Measurements from ENCODE around the gene PROK1. TPM values are rescaled to one million over a fixed set of nuclear protein-coding genes. Genes with fewer than 3 reads are reported as not detected.
A peak's percentile ranks its signal among the peaks of the same experiment; 100 is the strongest.
"Not testable (repeated sequence)": the region's sequence is repeated elsewhere in the genome, so short reads cannot be mapped to it uniquely, and the experiment has no call there.

The PROK1 gene
- polyA plus RNA-seq, 2 of the 4 experiments (the other 2 are of a cell fraction): not detected

DNA sequence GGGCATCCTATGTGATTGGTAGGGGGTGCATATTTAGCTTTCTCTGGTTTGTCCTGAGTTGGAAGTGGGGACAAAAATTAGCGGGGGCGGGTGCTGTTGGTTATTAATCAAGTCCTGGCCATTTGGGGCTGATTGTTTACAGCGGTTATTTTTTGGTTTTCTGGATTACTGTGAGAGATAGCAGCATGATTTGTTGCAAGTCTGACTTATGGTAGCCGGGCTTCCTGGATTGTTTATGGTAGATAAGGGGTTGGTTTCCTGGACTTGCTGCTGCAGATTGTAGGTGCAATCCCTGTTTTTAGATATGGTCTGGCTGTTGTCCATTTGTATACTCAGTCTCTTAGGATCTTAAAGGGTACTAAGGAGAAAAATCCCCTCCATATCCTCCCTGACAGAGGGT is 12.1 kb upstream of the PROK1 start:
- CTCF ChIA-PET: interaction anchor here (0.7 to 11.4 kb wide), 4 partner anchors 22 to 166 kb away, joined by 3 to 140 read pairs (median 15); no protein-coding TSS in a partner anchor
- no peak for TF ChIP-seq RARB (CRISPR knock-in tag; IDR thresholded peaks at IDR 0.05)
- TF ChIP-seq NR3C1 (IDR thresholded peaks at IDR 0.05): no peak
- TF ChIP-seq, protein P1, sequence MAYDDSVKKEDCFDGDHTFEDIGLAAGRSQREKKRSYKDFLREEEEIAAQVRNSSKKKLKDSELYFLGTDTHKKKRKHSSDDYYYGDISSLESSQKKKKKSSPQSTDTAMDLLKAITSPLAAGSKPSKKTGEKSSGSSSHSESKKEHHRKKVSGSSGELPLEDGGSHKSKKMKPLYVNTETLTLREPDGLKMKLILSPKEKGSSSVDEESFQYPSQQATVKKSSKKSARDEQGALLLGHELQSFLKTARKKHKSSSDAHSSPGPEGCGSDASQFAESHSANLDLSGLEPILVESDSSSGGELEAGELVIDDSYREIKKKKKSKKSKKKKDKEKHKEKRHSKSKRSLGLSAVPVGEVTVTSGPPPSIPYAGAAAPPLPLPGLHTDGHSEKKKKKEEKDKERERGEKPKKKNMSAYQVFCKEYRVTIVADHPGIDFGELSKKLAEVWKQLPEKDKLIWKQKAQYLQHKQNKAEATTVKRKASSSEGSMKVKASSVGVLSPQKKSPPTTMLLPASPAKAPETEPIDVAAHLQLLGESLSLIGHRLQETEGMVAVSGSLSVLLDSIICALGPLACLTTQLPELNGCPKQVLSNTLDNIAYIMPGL (CRISPR knock-in tag; IDR thresholded peaks at IDR 0.05; ENCODE audit: borderline replicate concordance): no peak
- TF ChIP-seq GATA3 (IDR thresholded peaks at IDR 0.05; ENCODE audit: borderline replicate concordance): no peak
- no peak for TF ChIP-seq RFX5 (IDR thresholded peaks at IDR 0.05)
- TF ChIP-seq JUN (IDR thresholded peaks at IDR 0.05): no peak
- no peak for TF ChIP-seq CHD4 (IDR thresholded peaks at IDR 0.05; ENCODE audit: borderline replicate concordance)
- TF ChIP-seq SMC3 (IDR thresholded peaks at IDR 0.05): no peak
- no peak for TF ChIP-seq EP300 (IDR thresholded peaks at IDR 0.05)
- no peak for TF ChIP-seq FOSL2 (IDR thresholded peaks at IDR 0.05)
- TF ChIP-seq FOSL2 (CRISPR knock-in tag; IDR thresholded peaks at IDR 0.05): no peak
- Histone ChIP-seq H3K4me3 (no peak overlapping the region), H3K4me1 (peaks cover 4% of the 10 kb centered on the region), H3K4me2 (no peak overlapping the region), H3K27ac (no peak overlapping the region), H3K9me3 (no peaks in the 10 kb centered on the region)
- FAIRE-seq: no peak
- no peak for ATAC-seq
- POLR2A ChIA-PET: no interaction called here
- no peak for DNase-seq (ENCODE audit: low read depth in 1 of 2, low spot score in 1 of 2)
- WGBS (ENCODE audit: missing lambda C conversion rate): 79% methylated on average over 4 of the region's 4 CpGs

DNA sequence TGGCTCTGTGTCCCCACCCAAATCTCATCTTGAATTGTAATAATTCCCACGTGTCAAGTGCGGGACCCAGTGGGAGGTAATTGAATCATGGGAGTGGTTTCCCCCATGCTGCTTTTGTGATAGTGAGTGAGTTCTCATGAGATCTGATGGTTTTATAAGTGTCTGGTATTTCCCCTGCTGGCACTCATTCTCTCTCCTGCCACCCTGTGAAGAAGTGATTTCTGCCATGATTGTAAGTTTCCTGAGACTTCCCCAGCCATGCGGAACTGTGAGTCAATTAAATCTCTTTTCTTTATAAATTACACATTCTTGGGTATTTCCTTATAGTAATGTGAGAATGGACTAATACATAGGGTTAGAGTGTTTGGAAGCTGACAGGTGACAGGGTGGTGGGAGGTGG is 11.1 kb upstream of the PROK1 start:
- H3K4me1 ChIP-seq; H3K27ac ChIP-seq; POLR2A ChIA-PET; H3K4me2 ChIP-seq; H3K4me3 ChIP-seq; DNase-seq (ENCODE audit: low read depth in 1 of 2, low spot score in 1 of 2); FAIRE-seq; ATAC-seq; H3K9me3 ChIP-seq: not testable (repeated sequence)
- WGBS (ENCODE audit: missing lambda C conversion rate): 81% methylated on average over 3 of the region's 3 CpGs
- CTCF ChIA-PET: interaction anchor here (1.5 to 4.2 kb wide), 5 partner anchors 20 to 243 kb away, joined by 5 to 20 read pairs (median 10); no protein-coding TSS in a partner anchor

DNA sequence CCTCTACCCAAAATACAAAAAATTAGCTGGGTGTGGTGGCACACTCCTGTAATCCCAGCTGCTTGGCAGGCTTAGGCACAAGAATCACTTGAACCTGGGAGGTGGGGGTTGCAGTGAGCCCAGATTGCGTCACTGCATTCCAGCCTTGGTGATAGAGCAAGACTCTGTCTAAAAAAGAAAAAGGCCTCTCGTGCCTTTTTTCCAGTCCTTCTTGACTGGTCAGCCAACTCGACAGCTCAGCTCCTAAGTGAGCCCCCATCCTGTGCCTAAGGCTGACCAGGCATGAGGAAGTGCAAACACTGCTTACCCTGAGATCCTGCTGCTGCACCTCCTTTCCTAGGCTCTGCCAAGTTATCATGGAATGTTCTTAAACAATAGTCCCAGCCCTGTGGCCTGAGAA is 10.1 kb upstream of the PROK1 start:
- TF ChIP-seq CEBPB (IDR thresholded peaks at IDR 0.05): 0 out of 4 replicates have a peak, but pooled peaks of 1 of the 2 experiments have one; percentile 32
- TF ChIP-seq ZC3H11A (IDR thresholded peaks at IDR 0.05): no peak
- 42% methylated on average over 3 of the region's 3 CpGs for WGBS (ENCODE audit: missing lambda C conversion rate)
- H3K27ac ChIP-seq: no peak overlapping the region; a peak in 2 of 6 replicates
- ATAC-seq: no peak
- no peak for DNase-seq (ENCODE audit: low read depth in 1 of 2, low spot score in 1 of 2)
- no peak overlapping the region for H3K4me3 ChIP-seq
- no peaks in the 10 kb centered on the region for H3K9me3 ChIP-seq
- ChIA-PET CTCF (interaction anchor here (1.2 to 4.2 kb wide), 7 partner anchors 11 to 244 kb away, joined by 3 to 20 read pairs (median 6); no protein-coding TSS in a partner anchor), POLR2A (no interaction called here)
- H3K4me2 ChIP-seq: no peak overlapping the region
- FAIRE-seq: no peak
- H3K4me1 ChIP-seq: no peaks in the 10 kb centered on the region

DNA sequence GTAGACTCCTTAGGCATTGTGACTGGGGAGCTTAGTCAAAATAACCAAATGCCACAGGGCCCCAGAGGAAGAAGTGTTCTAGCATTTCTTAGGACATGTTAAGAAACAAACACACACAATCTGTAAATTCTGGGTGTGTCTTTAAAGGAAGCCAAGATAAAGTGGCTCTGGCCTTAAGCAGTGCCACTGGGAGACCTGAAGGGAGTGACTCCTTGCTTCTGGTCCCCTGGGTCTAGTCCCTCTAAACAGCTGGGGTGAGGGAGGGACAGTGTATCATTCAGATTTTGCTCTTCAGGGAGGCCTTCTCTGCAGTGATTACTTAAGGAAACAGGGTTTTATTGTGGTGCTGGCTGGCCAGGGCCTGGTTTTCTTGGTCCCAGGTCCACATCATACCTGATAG is 9.1 kb upstream of the PROK1 start:
- DNase-seq (ENCODE audit: low read depth in 1 of 2, low spot score in 1 of 2): no peak
- FAIRE-seq: no peak
- Histone ChIP-seq H3K4me3 (no peak overlapping the region), H3K27ac (no peak overlapping the region; a peak in 1 of 6 replicates), H3K4me1 (no peaks in the 10 kb centered on the region), H3K4me2 (no peak overlapping the region), H3K9me3 (no peaks in the 10 kb centered on the region)
- CTCF ChIA-PET: interaction anchor here (1.0 to 4.2 kb wide), 7 partner anchors 10 to 245 kb away, joined by 3 to 20 read pairs (median 5); no protein-coding TSS in a partner anchor
- ATAC-seq: no peak
- no peak for TF ChIP-seq ESRRA (IDR thresholded peaks at IDR 0.05; ENCODE audit: borderline replicate concordance, low read length)
- no peak for TF ChIP-seq FOSL2 (IDR thresholded peaks at IDR 0.05)
- TF ChIP-seq FOSL2 (CRISPR knock-in tag; IDR thresholded peaks at IDR 0.05): no peak
- TF ChIP-seq RARB (CRISPR knock-in tag; IDR thresholded peaks at IDR 0.05): no peak
- TF ChIP-seq EHF (CRISPR knock-in tag; IDR thresholded peaks at IDR 0.05): no peak
- POLR2A ChIA-PET: no interaction called here

DNA sequence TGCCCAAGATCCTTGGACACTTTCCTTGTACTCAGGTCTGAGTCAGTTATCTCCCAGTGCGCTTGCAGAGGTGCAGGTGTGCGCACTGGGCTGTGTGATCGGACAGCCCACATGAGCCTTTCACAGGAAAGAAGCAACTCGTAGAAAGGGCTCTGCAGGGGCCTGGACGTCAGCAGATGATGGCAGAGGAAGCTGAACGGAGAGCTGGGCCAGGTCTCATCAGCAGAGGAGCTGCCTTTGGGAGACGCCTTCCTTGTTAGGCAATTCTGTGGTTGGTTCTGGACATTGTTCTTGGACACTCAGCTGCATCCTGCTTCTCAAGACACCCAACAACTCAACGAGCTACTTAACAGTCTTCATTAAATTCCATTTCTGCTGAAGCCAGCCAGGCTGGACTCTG is 7.5 kb upstream of the PROK1 start:
- no peaks in the 10 kb centered on the region for H3K9me3 ChIP-seq
- no peak overlapping the region for H3K4me3 ChIP-seq
- 66% methylated on average over 8 of the region's 8 CpGs for WGBS (ENCODE audit: missing lambda C conversion rate)
- no peak overlapping the region for H3K4me2 ChIP-seq
- H3K27ac ChIP-seq: no peak overlapping the region
- H3K4me1 ChIP-seq: no peaks in the 10 kb centered on the region
- DNase-seq (ENCODE audit: low read depth in 1 of 2, low spot score in 1 of 2) (no peak), ATAC-seq (no peak), FAIRE-seq (no peak)
- POLR2A ChIA-PET: no interaction called here
- CTCF ChIA-PET: interaction anchor here (1.2 to 4.2 kb wide), 3 partner anchors 17 to 236 kb away, joined by 6 to 20 read pairs (median 6); no protein-coding TSS in a partner anchor
- TF ChIP-seq NR3C1 (IDR thresholded peaks at IDR 0.05) (no peak), CEBPB (IDR thresholded peaks at IDR 0.05) (no peak), TFCP2L1 (CRISPR knock-in tag; IDR thresholded peaks at IDR 0.05) (no peak), EP300 (IDR thresholded peaks at IDR 0.05) (no peak), JUNB (IDR thresholded peaks at IDR 0.05) (no peak), EHMT2 (IDR thresholded peaks at IDR 0.05; ENCODE audit: low read depth) (no peak), RNF2 (IDR thresholded peaks at IDR 0.05; ENCODE audit: borderline replicate concordance, low read depth) (no peak), FOXS1 (CRISPR knock-in tag; IDR thresholded peaks at IDR 0.05) (no peak)
- TF ChIP-seq, protein P2, sequence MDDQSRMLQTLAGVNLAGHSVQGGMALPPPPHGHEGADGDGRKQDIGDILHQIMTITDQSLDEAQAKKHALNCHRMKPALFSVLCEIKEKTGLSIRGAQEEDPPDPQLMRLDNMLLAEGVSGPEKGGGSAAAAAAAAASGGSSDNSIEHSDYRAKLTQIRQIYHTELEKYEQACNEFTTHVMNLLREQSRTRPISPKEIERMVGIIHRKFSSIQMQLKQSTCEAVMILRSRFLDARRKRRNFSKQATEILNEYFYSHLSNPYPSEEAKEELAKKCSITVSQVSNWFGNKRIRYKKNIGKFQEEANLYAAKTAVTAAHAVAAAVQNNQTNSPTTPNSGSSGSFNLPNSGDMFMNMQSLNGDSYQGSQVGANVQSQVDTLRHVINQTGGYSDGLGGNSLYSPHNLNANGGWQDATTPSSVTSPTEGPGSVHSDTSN (IDR thresholded peaks at IDR 0.05): no peak
- TF ChIP-seq, protein P3, sequence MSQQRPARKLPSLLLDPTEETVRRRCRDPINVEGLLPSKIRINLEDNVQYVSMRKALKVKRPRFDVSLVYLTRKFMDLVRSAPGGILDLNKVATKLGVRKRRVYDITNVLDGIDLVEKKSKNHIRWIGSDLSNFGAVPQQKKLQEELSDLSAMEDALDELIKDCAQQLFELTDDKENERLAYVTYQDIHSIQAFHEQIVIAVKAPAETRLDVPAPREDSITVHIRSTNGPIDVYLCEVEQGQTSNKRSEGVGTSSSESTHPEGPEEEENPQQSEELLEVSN (IDR thresholded peaks at IDR 0.05; ENCODE audit: borderline replicate concordance, low read depth): no peak
- TF ChIP-seq, protein P4, sequence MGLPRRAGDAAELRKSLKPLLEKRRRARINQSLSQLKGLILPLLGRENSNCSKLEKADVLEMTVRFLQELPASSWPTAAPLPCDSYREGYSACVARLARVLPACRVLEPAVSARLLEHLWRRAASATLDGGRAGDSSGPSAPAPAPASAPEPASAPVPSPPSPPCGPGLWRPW (IDR thresholded peaks at IDR 0.05): no peak
- TF ChIP-seq, protein P5, sequence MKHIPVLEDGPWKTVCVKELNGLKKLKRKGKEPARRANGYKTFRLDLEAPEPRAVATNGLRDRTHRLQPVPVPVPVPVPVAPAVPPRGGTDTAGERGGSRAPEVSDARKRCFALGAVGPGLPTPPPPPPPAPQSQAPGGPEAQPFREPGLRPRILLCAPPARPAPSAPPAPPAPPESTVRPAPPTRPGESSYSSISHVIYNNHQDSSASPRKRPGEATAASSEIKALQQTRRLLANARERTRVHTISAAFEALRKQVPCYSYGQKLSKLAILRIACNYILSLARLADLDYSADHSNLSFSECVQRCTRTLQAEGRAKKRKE (CRISPR knock-in tag; IDR thresholded peaks at IDR 0.05; ENCODE audit: low read depth): no peak
